ENCODE results near the gene ECHDC3. TPM values are rescaled to one million over a fixed set of nuclear protein-coding genes. Genes with fewer than 3 reads are reported as not detected.

The ECHDC3 gene
- total and polyA plus RNA-seq, 2 of the 4 experiments (the other 2 are of a cell fraction): 4.3 to 5.0 TPM

DNA sequence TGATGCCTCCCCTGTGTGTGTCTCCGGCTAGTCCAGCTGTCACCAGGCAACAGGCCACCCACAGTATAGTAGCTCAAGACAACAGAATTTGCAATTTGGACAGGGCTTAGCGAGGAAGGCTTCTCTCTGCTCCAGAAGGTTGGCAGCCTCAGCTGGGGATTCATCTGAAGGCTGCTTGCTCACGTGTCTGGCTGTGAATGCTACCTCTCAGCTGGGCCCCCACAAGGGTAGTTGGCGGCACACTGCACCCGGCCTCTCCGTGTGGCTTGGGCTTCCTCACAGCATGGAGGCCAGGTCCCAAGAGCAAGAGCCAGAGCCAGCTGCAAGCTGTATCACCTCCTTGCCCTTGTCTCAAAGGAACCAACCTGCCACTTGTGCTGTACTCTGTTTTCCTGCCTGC, 19.2 kb downstream of the ECHDC3 start:
- TF ChIP-seq SMC3 (IDR thresholded peaks at IDR 0.05; ENCODE audit: low read depth, low read length) (no peak), POLR2A (IDR thresholded peaks at IDR 0.05; ENCODE audit: low read depth, low read length) (no peak), MAZ (IDR thresholded peaks at IDR 0.05; ENCODE audit: borderline replicate concordance, low read depth, low read length) (no peak), FOS (IDR thresholded peaks at IDR 0.05; ENCODE audit: low read depth, low read length) (no peak)
- no peak overlapping the region for H2AK5ac ChIP-seq (ENCODE audit: low read depth, low read length)
- in situ Hi-C loops (cut with MboI; ENCODE audit: low sequenced_read_pairs): no loop called here
- no TSS peak for BruUV-seq (replicated peaks)
- ChIA-PET POLR2A (ENCODE audit: unreplicated experiment) (no interaction called here), CTCF (no interaction called here)
- peaks cover 3% of the 10 kb centered on the region; the same call in 1 of the 2 replicates for H3K36me3 ChIP-seq (ENCODE audit: control insufficient read depth, insufficient read depth, low read length)
- H2AFZ ChIP-seq (replicated peaks; ENCODE audit: low read length, poor library complexity): no peak overlapping the region
- dilution Hi-C loops (cut with HindIII; ENCODE audit: low sequenced_read_pairs, unreplicated experiment): no loop called here
- no peak overlapping the region for H3K27ac ChIP-seq (ENCODE audit: insufficient read depth, low read length)
- no peak overlapping the region for H2BK15ac ChIP-seq (ENCODE audit: low read depth, low read length)
- H4K8ac ChIP-seq (ENCODE audit: low read depth in 2 of 2, low read length in 2 of 2): no peak overlapping the region
- no peak overlapping the region for H3K23ac ChIP-seq (ENCODE audit: low read depth, low read length)
- H2BK120ac ChIP-seq (ENCODE audit: low read depth, low read length): no peak overlapping the region
- H3K4ac ChIP-seq (ENCODE audit: low read depth, low read length): no peak overlapping the region
- H3K4me3 ChIP-seq (ENCODE audit: insufficient read depth, low read depth, low read length): no peak overlapping the region
- H2AK9ac ChIP-seq (replicated peaks; ENCODE audit: low read depth, low read length, poor library complexity): no peak overlapping the region
- no peak overlapping the region for H4K91ac ChIP-seq (ENCODE audit: insufficient read depth, low read depth, low read length)
- no peaks in the 10 kb centered on the region for H3K27me3 ChIP-seq (ENCODE audit: control insufficient read depth, insufficient read depth, low read length)
- H2BK20ac ChIP-seq (ENCODE audit: low read depth, low read length): no peak overlapping the region
- no peak overlapping the region for H3K14ac ChIP-seq (replicated peaks; ENCODE audit: low read depth, low read length)
- H4K5ac ChIP-seq (ENCODE audit: low read depth, low read length): no peak overlapping the region
- 86% methylated on average over 2 of the region's 6 CpGs; no CpG with 5 or more reads in 1 of the 2 experiments for WGBS, 2 experiments (ENCODE audit: extremely low coverage in 2 of 2, insufficient read length in 1 of 2)
- intact Hi-C loops (cut with micrococcal nuclease): no loop called here
- peaks cover 7% of the 10 kb centered on the region; the same call in 1 of the 2 replicates for H3K4me1 ChIP-seq (ENCODE audit: control insufficient read depth, insufficient read depth, low read length)
- H3K4me2 ChIP-seq (ENCODE audit: low read depth, low read length): no peak overlapping the region
- DNase-seq (no peak), ATAC-seq (ENCODE audit: low read depth) (no peak)
- no peak overlapping the region for H3K18ac ChIP-seq (ENCODE audit: low read depth, low read length)
- H3K79me1 ChIP-seq (ENCODE audit: low read depth in 1 of 2, low read length in 2 of 2): no peaks in the 10 kb centered on the region
- no peaks in the 10 kb centered on the region for H3K9me3 ChIP-seq (ENCODE audit: control insufficient read depth, insufficient read depth, low read length)
- peaks cover 3% of the 10 kb centered on the region; the same call in 1 of the 2 replicates for H4K20me1 ChIP-seq (ENCODE audit: insufficient read depth, low read length)
- no peak overlapping the region for H3K56ac ChIP-seq (ENCODE audit: extremely low read depth, insufficient read depth, low read length)
- no peak overlapping the region for H2BK5ac ChIP-seq (ENCODE audit: low read depth, low read length, poor library complexity, severe bottlenecking)
- no peaks in the 10 kb centered on the region for H3K9me1 ChIP-seq (ENCODE audit: insufficient read depth, low read length)
- no peak overlapping the region for H3K9ac ChIP-seq (ENCODE audit: low read depth, low read length)

All from IMR-90 (cell line).